Stimulated activated CD8-positive, alpha-beta memory T cell treated with anti-CD3 and anti-CD28 coated beads, Interleukin-2, amount 100 ng/mL, for 48 hours (primary cell): ENCODE results near the gene MVK.

ENCODE experiments used
- DNase-seq, 2 donors: peaks; one replicate each; pipeline ENCODE4 v3.0.0-alpha.2; 2020; ENCODE audit warnings: low read depth in 2 of 2

MVK gene

GRCh38 chr12:109566424-109566823 lies 7.2 kb upstream of the MVK start:
- DNase-seq = no peak

- no peak for DNase-seq
Measured at GRCh38 chr12:109567296-109567695, 6.3 kb upstream of the MVK start.

- no peak for DNase-seq
Measured at GRCh38 chr12:109567967-109568366, 5.6 kb upstream of the MVK start.

GRCh38 chr12:109568486-109568885 lies 5.1 kb upstream of the MVK start:
- no peak for DNase-seq

GRCh38 chr12:109571773-109572505 lies 1.7 kb upstream of the MVK start:
- no peak for DNase-seq

GRCh38 chr12:109572506-109572845 lies 1.1 kb upstream of the MVK start:
- no peak for DNase-seq

- no peak for DNase-seq
Measured at GRCh38 chr12:109573914-109574244, 285 bp downstream of the MVK start.

- no peak for DNase-seq
Measured at GRCh38 chr12:109575683-109576082, 2.1 kb downstream of the MVK start.

GRCh38 chr12:109577311-109577710 lies 3.7 kb downstream of the MVK start:
- DNase-seq = no peak

GRCh38 chr12:109578330-109578927 lies 4.8 kb downstream of the MVK start:
- no peak for DNase-seq

- DNase-seq = no peak
Measured at GRCh38 chr12:109579639-109580038, 6.0 kb downstream of the MVK start.

GRCh38 chr12:109580272-109580671 lies 6.7 kb downstream of the MVK start:
- DNase-seq = no peak

- DNase-seq = no peak
Measured at GRCh38 chr12:109580684-109581333, 7.2 kb downstream of the MVK start.

GRCh38 chr12:109581334-109581691 lies 7.7 kb downstream of the MVK start:
- DNase-seq = no peak

- no peak for DNase-seq
Measured at GRCh38 chr12:109581856-109582255, 8.3 kb downstream of the MVK start.

- DNase-seq = no peak
Measured at GRCh38 chr12:109582636-109583035, 9.0 kb downstream of the MVK start.

GRCh38 chr12:109583733-109584132 lies 10.1 kb downstream of the MVK start:
- no peak for DNase-seq

GRCh38 chr12:109586385-109587296 lies 13.0 kb downstream of the MVK start:
- no peak for DNase-seq

GRCh38 chr12:109587921-109588320 lies 14.3 kb downstream of the MVK start:
- DNase-seq = no peak

GRCh38 chr12:109588461-109589239 lies 15.1 kb downstream of the MVK start:
- DNase-seq = no peak

GRCh38 chr12:109589240-109589590 lies 15.6 kb downstream of the MVK start:
- no peak for DNase-seq
